HG03064 (cell line): Measurements from ENCODE around the gene TMEM141.
"Not testable (repeated sequence)": the region's sequence is repeated elsewhere in the genome, so short reads cannot be mapped to it uniquely, and the experiment has no call there.

Experiments used
- ATAC-seq: cut with Tn5 transposase; IDR thresholded peaks from one replicate; pipeline ENCODE4 v1.9.1; 2021; ENCODE audit warnings: low read depth; ENCODE audit not compliant: unreplicated experiment

Gene TMEM141

DNA sequence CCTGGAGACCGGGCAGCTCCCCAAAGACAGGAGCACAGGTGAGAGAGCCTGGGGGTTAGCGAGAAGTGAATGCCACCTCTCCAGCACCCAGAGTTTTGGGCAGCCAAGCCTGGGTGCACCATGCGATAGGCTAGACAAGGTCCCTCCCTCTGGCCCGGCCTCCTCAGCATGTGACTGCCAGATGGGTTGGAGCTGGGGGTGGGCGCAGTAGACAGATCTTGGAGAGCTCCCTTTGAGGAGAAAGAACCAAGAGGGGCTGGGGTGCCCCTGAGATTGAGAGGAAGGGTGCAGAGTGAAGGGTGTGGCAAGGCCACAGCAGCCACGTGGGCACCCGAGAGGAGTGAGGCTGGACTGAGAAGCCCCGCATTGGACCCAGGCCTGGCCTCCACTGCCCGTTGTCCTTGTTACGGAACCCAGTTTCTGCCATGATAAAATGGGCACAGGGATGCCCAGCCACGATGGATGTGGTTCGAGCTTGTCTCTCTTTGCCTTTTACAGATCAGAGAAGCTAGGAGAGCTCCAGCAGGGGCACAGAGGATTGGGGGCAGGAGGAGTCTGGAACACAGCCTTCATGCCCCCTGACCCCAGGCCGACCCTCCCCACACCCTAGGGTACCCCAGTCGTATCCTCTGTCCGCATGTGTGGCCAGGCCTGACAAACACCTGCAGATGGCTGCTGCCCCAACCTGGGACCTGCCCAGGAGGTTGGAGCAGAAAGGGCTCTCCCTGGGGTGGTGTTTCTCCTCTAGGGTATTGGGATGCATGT is 1.4 kb downstream of the TMEM141 start:
- ATAC-seq, result no peak

- no peak for ATAC-seq
Measured at GRCh38 chr9:136793086-136793946, 2.2 kb downstream of the TMEM141 start.

- no peak for ATAC-seq
Measured at GRCh38 chr9:136794281-136794999, 3.3 kb downstream of the TMEM141 start.

DNA sequence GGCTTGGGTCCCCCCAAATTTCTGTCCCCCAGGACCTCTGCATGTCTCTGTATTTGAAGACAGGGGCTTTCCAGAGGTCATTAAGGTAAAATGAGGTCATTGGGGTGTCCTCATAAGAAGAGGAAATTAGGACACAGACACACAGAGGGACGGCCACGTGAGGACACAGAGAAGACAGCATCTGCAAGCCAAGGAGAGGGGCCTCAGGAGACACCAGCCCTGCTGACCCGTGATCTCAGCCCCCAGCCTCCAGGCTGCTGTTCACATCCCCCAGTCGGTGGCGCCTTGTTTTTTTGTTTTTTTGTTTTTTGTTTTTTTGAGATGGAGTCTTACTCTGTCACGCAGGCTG is 3.8 kb downstream of the TMEM141 start:
- no peak for ATAC-seq

DNA sequence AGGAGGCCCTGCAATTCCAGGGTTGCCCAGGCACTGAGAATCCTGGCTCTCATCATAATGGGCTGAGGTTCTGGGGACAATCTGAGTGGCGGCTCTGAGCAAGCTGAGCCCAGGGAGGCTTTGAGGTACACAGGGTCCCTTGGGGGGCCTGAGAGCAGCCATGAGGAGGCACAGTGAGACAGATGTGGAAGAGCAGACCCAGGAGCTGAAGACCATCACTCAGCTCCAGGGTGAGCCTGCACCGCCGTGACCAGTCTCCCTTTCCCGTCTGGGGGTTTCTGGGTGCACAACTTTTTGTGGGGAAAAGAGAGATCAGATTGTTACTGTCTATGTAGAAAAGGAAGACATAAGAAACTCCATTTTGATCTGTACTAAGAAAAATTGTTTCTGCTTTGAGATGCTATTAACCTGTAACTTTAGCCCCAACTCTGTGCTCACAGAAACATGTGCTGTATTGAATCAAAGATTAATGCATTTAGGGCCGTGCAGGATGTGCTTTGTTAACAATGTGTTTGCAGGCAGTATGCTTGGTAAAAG is 5.2 kb downstream of the TMEM141 start, which contains the start of gene CCDC183:
TSS of gene CCDC183 (plus strand) at position 101 of the 537 bp plus-strand sequence. CDS start at position 161, 60 bp downstream.
- ATAC-seq, result no peak

DNA sequence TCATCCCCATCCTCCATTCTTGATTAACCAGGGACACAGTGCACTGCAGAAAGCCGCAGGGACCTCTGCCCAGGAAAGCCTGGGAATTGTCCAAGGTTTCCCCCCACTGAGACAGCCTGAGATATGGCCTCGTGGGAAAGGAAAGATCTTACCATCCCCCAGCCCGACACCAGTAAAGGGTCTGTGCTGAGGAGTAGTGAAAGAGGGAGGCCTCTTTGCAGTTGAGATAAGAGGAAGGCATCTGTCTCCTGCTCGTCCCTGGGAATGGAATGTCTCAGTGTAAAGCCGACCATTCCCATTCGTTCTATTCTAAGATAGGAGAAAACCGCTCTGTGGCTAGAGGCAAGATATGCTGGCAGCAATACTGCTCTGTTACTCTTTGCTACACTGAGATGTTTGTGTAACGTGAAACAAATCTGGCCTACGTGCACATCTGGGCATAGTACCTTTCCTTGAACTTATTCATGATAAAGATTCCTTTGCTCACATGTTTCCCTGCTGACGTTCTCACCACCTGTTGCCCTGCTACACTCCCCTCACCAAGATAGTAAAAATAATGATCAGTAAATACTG is 5.7 kb downstream of the TMEM141 start:
- ATAC-seq, result not testable (repeated sequence)

DNA sequence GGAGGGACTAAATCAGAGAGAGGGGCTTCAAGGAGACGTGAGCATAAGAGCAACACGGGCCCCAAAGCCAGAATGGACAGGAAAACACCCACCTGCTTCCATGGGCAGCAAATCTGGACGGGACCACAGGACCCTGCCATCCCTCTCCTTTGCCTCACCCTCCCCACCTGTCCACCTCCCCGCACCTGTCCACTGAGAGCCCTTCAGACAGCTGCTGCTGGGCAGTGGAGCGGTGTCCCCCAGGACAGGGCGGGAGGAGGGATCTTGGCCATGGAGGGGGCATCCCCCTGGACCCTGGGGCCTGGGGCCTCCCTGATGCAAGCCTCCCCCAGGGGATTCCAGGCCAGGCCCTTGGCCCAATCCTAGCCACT is 7.5 kb downstream of the TMEM141 start:
- ATAC-seq, result no peak

DNA sequence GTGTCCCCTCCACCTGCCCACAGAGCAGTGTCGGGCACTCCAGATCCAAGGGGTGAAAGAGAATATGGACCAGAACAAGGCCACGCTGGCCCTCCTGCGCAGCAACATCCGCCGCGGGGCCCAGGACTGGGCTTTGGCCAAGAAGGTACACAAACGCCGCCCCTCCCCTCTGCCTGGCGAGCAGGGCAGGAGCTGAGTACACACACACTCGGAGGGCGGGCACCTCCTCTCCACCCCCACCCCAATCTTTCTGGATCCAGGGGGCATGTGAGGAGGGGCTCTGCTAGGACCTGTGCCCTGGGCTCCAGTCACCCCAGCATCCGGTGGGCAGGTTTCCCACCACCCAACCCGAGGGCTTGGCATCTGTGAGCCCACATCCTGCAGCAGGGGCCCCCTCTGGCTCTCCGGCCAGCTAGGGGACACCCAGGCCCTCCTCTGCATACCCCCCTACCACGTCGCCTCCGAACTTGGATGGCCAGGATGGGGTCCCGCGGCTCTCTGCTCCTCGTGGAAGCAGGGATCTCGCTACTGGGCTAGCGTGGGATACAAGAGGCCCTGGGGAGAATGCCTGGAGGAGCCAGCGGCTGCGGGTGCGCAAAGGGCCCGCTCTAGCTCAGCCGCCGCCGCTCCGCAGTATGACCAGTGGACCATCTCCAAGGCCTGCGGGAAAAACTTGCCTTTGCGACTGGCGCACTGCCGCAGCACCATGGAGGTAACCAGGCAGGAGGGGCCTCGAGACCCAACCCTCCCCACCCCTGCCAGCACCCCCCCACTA is 8.1 kb downstream of the TMEM141 start:
- ATAC-seq, result no peak

DNA sequence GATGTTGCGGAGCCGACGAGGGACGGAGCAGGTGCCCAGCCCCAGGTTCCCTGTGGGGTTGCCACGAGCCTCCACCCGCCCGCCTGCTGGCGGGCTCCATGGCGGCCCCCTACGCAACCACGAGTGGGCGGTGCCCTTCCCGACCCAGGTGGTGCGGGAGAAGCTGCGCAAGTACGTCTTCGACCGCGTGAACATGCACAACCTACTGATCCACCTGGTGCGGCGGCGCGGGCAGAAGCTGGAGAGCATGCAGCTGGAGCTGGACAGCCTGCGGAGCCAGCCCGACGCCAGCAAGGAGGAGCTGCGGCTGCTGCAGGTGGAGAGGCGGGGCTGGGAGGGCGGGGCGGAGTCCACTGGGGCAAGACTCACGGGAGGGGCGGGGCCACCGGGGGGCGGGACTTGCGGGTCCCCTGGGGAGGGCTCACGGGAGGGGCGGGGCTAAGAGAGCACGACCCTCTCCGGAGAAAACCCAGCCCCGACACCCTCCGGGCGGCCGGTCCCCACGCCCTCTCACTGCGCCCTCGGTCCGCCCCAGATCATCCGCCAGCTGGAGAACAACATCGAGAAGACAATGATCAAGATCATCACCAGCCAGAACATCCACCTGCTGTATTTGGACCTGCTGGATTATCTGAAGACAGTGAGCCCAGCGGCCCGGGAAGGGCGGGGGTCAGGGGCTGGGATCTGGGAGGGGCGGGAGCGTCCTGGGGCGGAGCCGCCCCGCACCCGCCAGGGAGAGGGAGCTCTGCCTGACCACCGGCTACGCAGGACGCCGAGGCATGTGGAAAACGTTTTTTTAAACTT is 8.9 kb downstream of the TMEM141 start:
- no peak for ATAC-seq

GRCh38 chr9:136802321-136802720 is 11.2 kb downstream of the TMEM141 start:
- ATAC-seq, result no peak

GRCh38 chr9:136803009-136803550 is 11.9 kb downstream of the TMEM141 start:
- not testable (repeated sequence) for ATAC-seq

DNA sequence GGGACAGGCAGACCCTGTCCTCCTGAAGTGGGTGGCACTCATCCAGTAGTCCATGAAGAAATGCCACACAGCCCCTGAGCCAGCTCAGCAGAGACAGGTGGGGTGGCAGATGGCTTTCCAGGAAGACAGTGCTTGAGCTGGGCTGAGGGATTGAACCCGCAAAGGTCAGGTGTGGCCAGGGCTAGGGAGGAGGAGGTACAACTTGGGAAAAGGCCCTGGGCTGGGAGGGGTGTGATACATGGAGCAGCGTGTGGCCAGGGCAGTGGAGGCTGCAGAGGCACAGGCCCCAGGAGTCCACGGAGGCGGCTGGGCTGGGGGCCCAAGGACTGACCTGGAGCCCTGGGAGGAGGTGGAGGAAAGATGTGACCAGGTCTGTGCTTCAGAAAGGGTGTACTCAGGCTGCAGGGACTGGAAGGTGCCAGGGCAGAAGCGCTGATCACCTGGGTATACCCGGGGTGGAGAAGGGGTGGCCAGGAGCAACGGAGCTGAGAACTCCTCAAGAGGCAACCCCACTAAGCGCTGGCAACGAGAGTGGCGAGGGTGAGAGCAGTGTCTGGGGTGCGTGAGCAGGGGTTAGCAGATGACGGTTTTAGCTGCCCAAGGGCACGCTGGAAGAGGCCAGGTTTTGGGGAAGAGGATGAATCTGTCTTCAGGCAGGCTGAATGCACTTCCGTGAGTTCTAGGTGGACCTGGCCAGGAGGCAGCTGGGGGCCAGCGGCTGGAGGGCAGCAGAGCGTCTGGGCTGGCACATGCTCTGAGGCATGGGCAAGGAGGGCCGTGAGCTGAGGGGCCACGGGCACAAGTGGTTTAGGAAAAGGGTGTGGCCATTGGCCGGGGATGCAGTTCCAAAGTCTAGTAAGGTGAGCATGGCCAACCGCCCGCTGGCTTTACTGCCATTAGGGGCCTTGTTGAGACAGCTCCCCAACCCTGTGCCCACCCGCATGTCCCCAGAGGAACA is 12.7 kb downstream of the TMEM141 start:
- no peak for ATAC-seq

GRCh38 chr9:136804509-136805206 is 13.5 kb downstream of the TMEM141 start:
- ATAC-seq, result no peak

DNA sequence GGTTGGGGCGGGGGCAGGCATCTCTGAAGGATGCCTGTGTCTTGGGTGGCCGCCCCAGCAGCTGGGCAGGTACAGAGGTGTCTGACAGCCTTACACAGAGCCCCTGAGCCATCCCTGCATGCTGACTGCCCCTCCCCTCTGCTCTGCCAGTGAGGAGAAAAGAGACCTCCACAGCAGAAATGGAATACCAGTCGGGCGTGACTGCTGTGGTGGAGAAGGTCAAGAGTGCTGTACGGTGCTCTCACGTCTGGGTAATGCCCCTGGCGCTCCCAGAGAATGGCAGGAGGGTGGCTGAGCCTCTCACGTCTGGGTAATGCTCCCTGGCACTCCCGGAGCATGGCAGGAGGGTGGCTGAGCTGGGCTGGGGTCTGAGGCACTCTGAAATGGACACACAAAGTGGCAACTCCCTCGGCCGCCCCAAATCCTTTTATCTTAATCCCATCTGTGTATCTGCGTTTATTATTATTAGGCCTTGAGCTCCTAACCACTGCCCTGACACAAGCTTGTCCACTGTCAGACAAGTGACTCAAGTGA is 14.1 kb downstream of the TMEM141 start:
- ATAC-seq, result no peak

DNA sequence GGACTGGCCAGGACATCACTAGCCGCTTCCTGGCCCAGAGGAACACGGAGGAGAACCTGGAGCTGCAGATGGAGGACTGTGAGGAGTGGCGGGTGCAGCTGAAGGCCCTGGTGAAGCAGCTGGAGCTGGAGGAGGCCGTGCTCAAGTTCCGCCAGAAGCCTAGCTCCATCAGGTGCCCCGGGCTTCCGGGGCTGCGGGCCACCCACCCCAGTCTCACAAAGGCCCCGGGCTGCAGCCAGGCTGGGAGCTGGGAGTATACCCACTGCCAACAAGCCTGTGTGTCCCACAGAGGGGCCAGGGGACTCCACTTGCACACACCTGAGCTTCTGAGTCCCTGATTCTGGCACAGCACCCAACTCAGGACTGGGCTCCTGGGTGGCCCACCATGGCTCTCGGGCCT is 14.9 kb downstream of the TMEM141 start:
- no peak for ATAC-seq

GRCh38 chr9:136806631-136807201 is 15.6 kb downstream of the TMEM141 start:
- no peak for ATAC-seq
